Neuronal stem cell (in vitro differentiated cells): ENCODE data around the gene ZNF628.

Source experiments
- DNase-seq: peaks from one replicate; pipeline ENCODE4 v3.0.0-alpha.2; 2013; ENCODE audit warnings: low spot score
- H2AFZ ChIP-seq: one replicate; pipeline ENCODE4 v1.6.1; 2013; ENCODE audit warnings: mild to moderate bottlenecking, low read length, inconsistent platforms
- H2AK5ac ChIP-seq: 2 replicates; pipeline ENCODE4 v1.6.1; 2013; ENCODE audit warnings: low read depth, mild to moderate bottlenecking, inconsistent platforms, low read length, moderate library complexity, mixed read lengths
- H2BK120ac ChIP-seq: 2 replicates; pipeline ENCODE4 v1.6.1; 2013; ENCODE audit warnings: low read depth, mild to moderate bottlenecking, inconsistent platforms, low read length, moderate library complexity, mixed read lengths
- H2BK12ac ChIP-seq: one replicate; pipeline ENCODE4 v1.6.1; 2013; ENCODE audit warnings: low read length, inconsistent platforms
- H2BK15ac ChIP-seq: 2 replicates; pipeline ENCODE4 v1.6.1; 2013; ENCODE audit warnings: mild to moderate bottlenecking, low read length, inconsistent platforms, mixed read lengths
- H2BK5ac ChIP-seq: one replicate; pipeline ENCODE4 v1.6.1; 2013; ENCODE audit warnings: inconsistent platforms, mild to moderate bottlenecking, low read length, moderate library complexity
- H3K14ac ChIP-seq: one replicate; pipeline ENCODE4 v1.6.1; 2013; ENCODE audit warnings: low read length, inconsistent platforms
- H3K18ac ChIP-seq: 2 replicates; pipeline ENCODE4 v1.6.1; 2013; ENCODE audit warnings: low read length, inconsistent platforms
- H3K23ac ChIP-seq: 2 replicates; pipeline ENCODE4 v1.6.1; 2013; ENCODE audit warnings: low read depth, mild to moderate bottlenecking, mixed read lengths, low read length, inconsistent platforms; ENCODE audit not compliant: poor library complexity
- H3K27ac ChIP-seq: replicated peaks from 3 replicates; pipeline ENCODE4 v1.5.1; 2013; ENCODE audit warnings: low read length, inconsistent platforms
- H3K27me3 ChIP-seq, 3 experiments: 2 replicates each; pipeline ENCODE4 v1.6.1; 2013; ENCODE audit warnings: low read length in 3 of 3, mild to moderate bottlenecking in 2 of 3, inconsistent platforms in 1 of 3, low read depth in 1 of 3, mixed read lengths in 1 of 3, moderate library complexity in 1 of 3; ENCODE audit not compliant: control insufficient read depth in 3 of 3, insufficient read depth in 3 of 3
- H3K36me3 ChIP-seq, 2 donors: replicated peaks in 1 of 2; 2 replicates each; pipeline ENCODE4 v1.6.1; 2013; ENCODE audit warnings: low read length in 2 of 2; ENCODE audit not compliant: control insufficient read depth in 2 of 2, insufficient read depth in 2 of 2
- H3K4ac ChIP-seq: 2 replicates; pipeline ENCODE4 v1.6.1; 2013; ENCODE audit warnings: inconsistent platforms, mild to moderate bottlenecking, low read length, moderate library complexity
- H3K4me1 ChIP-seq, 2 donors: 1 replicate in 1 of 2; 2 replicates in 1 of 2; pipeline ENCODE4 v1.6.1; 2013; ENCODE audit warnings: low read length in 2 of 2, low read depth in 1 of 2; ENCODE audit not compliant: control insufficient read depth in 2 of 2, insufficient read depth in 1 of 2
- H3K4me2 ChIP-seq: one replicate; pipeline ENCODE4 v1.6.1; 2013; ENCODE audit warnings: mild to moderate bottlenecking, low read length, inconsistent platforms; ENCODE audit not compliant: insufficient read depth, poor library complexity, severe bottlenecking
- H3K4me3 ChIP-seq, 2 donors: 2 replicates each; pipeline ENCODE4 v1.5.1; 2013; ENCODE audit warnings: low read length in 2 of 2, mild to moderate bottlenecking in 2 of 2, inconsistent platforms in 1 of 2, moderate library complexity in 1 of 2
- H3K79me1 ChIP-seq: one replicate; pipeline ENCODE4 v1.6.1; 2013; ENCODE audit warnings: low read depth, mild to moderate bottlenecking, inconsistent platforms, low read length, moderate library complexity
- H3K9ac ChIP-seq: one replicate; pipeline ENCODE4 v1.6.1; 2013; ENCODE audit warnings: mild to moderate bottlenecking, low read depth, low read length, inconsistent platforms; ENCODE audit not compliant: poor library complexity
- H3K9me3 ChIP-seq, 2 donors: replicated peaks in 1 of 2; 2 replicates each; pipeline versions ENCODE3 to v1.6.1; 2013; ENCODE audit warnings: low read length in 2 of 2, mild to moderate bottlenecking in 2 of 2, inconsistent platforms in 1 of 2, low read depth in 1 of 2, mixed read lengths in 1 of 2, moderate library complexity in 1 of 2; ENCODE audit not compliant: control insufficient read depth in 2 of 2, insufficient read depth in 1 of 2
- H4K8ac ChIP-seq: one replicate; pipeline ENCODE4 v1.6.1; 2013; ENCODE audit warnings: low read depth, mild to moderate bottlenecking, inconsistent platforms, low read length, moderate library complexity
- H4K91ac ChIP-seq: one replicate; pipeline ENCODE4 v1.6.1; 2013; ENCODE audit warnings: low read length, low read depth, mild to moderate bottlenecking, inconsistent platforms; ENCODE audit not compliant: poor library complexity
- WGBS, 2 donors: extraction: QIAGEN DNeasy Blood & Tissue Kit; methylation state at CpG; one replicate each; pipeline ENCODE4 v1.1.7; 2013; ENCODE audit warnings: missing lambda C conversion rate in 2 of 2, mixed read lengths in 1 of 2; ENCODE audit not compliant: insufficient read length in 2 of 2, insufficient replicate concordance in 1 of 2; ENCODE audit errors: extremely low coverage in 2 of 2; 5-methylcytosine and 5-hydroxymethylcytosine counted together

Gene ZNF628

GRCh38 chr19:55442372-55442961 lies 34.0 kb upstream of the ZNF628 start:
- Histone ChIP-seq H3K4me3 (no peak overlapping the region), H3K23ac (no peak overlapping the region), H2BK15ac (no peak overlapping the region), H3K36me3 (no peaks in the 10 kb centered on the region), H3K4me2 (peak overlapping the region; percentile 38), H2AK5ac (no peak overlapping the region), H4K8ac (no peak overlapping the region), H3K4ac (no peak overlapping the region), H3K9me3 (peaks cover 0 to 2% of the 10 kb centered on the region in 2 donors), H3K9ac (no peak overlapping the region), H2BK12ac (no peak overlapping the region), H3K27me3 (peaks cover 32 to 87% (median 78%) of the 10 kb centered on the region in 3 experiments), H4K91ac (no peak overlapping the region), H3K4me1 (peaks cover 6 to 15% of the 10 kb centered on the region in 2 donors), H2BK5ac (no peak overlapping the region), H3K14ac (no peak overlapping the region), H3K18ac (no peak overlapping the region), H3K27ac (no peak overlapping the region), H2AFZ (peak overlapping the region; percentile 71), H2BK120ac (no peak overlapping the region), H3K79me1 (peaks cover 2% of the 10 kb centered on the region)
- no peak for DNase-seq
- no CpG with 5 or more reads among the region's 72 CpGs for WGBS, 2 donors

- H2BK120ac ChIP-seq: no peak within 1 kb of the TSS
Measured at GRCh38 chr19:55443045-55443823, 33.2 kb upstream of the ZNF628 start, which contains the start of gene SHISA7. TSS of gene SHISA7 (minus strand) at chr19:55443300. CDS start at chr19:55442863, 437 bp downstream.

GRCh38 chr19:55443824-55444480 lies 32.5 kb upstream of the ZNF628 start:
- H3K4ac ChIP-seq: no peak overlapping the region
- no peak overlapping the region for H2BK5ac ChIP-seq
- H3K4me2 ChIP-seq: no peak overlapping the region
- H3K36me3 ChIP-seq: no peaks in the 10 kb centered on the region
- peaks cover 6 to 15% of the 10 kb centered on the region in 2 donors for H3K4me1 ChIP-seq
- H3K4me3 ChIP-seq: no peak overlapping the region
- H3K14ac ChIP-seq: no peak overlapping the region
- no peak overlapping the region for H2BK120ac ChIP-seq
- H3K9ac ChIP-seq: no peak overlapping the region
- peaks cover 2% of the 10 kb centered on the region for H3K79me1 ChIP-seq
- no peak overlapping the region for H2AFZ ChIP-seq
- no peak overlapping the region for H3K18ac ChIP-seq
- DNase-seq: no peak
- no CpG with 5 or more reads among the region's 18 CpGs for WGBS, 2 donors
- no peak overlapping the region for H3K27ac ChIP-seq
- H2AK5ac ChIP-seq: no peak overlapping the region
- peaks cover 32 to 91% (median 69%) of the 10 kb centered on the region in 3 experiments for H3K27me3 ChIP-seq
- no peak overlapping the region for H4K91ac ChIP-seq
- no peak overlapping the region for H4K8ac ChIP-seq
- no peak overlapping the region for H2BK12ac ChIP-seq
- H2BK15ac ChIP-seq: peak overlapping the region; percentile 21
- peaks cover 0 to 3% of the 10 kb centered on the region in 2 donors for H3K9me3 ChIP-seq
- peak overlapping the region; percentile 3 for H3K23ac ChIP-seq

More at GRCh38 chr19:55443045-55443823, 33.2 kb upstream of the ZNF628 start, which contains the start of gene SHISA7:
- H2AK5ac ChIP-seq: no peak within 1 kb of the TSS
- DNase-seq: no peak
- peaks cover 32 to 93% (median 77%) of the 10 kb centered on the region in 3 experiments for H3K27me3 ChIP-seq
- no peak within 1 kb of the TSS for H3K14ac ChIP-seq
- no CpG with 5 or more reads among the region's 43 CpGs for WGBS, 2 donors
- H3K79me1 ChIP-seq: peaks cover under 1% of the 10 kb centered on the region
- peak within 1 kb of the TSS; percentile 21 for H2BK15ac ChIP-seq
- peak within 1 kb of the TSS; percentile 55 for H3K9ac ChIP-seq
- H3K4me2 ChIP-seq: peak within 1 kb of the TSS; percentile 38
- H3K36me3 ChIP-seq: no peaks in the 10 kb centered on the region
- peak within 1 kb of the TSS in 1 of 2 donors; percentile 15 for H3K4me3 ChIP-seq
- peak within 1 kb of the TSS; percentile 55 for H4K8ac ChIP-seq
- H4K91ac ChIP-seq: no peak within 1 kb of the TSS
- peak within 1 kb of the TSS; percentile 83 for H3K23ac ChIP-seq
- H3K9me3 ChIP-seq: peaks cover 0 to 4% of the 10 kb centered on the region in 2 donors
- peaks cover 6 to 15% of the 10 kb centered on the region in 2 donors for H3K4me1 ChIP-seq
- H2BK12ac ChIP-seq: no peak within 1 kb of the TSS
- H3K27ac ChIP-seq: no peak within 1 kb of the TSS
- peak within 1 kb of the TSS; percentile 71 for H2AFZ ChIP-seq
- no peak within 1 kb of the TSS for H2BK5ac ChIP-seq
- peak within 1 kb of the TSS; percentile 75 for H3K18ac ChIP-seq
- H3K4ac ChIP-seq: no peak within 1 kb of the TSS
